Progenitor cell of endocrine pancreas (in vitro differentiated cells): Measurements from ENCODE around the gene RHOH. TPM values are rescaled to one million over a fixed set of nuclear protein-coding genes. Genes with fewer than 3 reads are reported as not detected.
"Not testable (repeated sequence)": the region's sequence is repeated elsewhere in the genome, so short reads cannot be mapped to it uniquely, and the experiment has no call there.

Experiments used
- DNase-seq: peaks from one replicate; pipeline ENCODE4 v3.0.0; 2021; ENCODE audit warnings: low spot score; ENCODE audit not compliant: unreplicated experiment
- H3K27ac Mint-ChIP-seq: 2 replicates; pipeline ENCODE4 v1.8.0; 2021; ENCODE audit warnings: mild to moderate bottlenecking, moderate library complexity, mixed read lengths
- H3K27me3 Mint-ChIP-seq: 2 replicates; pipeline ENCODE4 v1.8.0; 2021; ENCODE audit warnings: mixed read lengths
- H3K36me3 Mint-ChIP-seq: 2 replicates; pipeline ENCODE4 v1.8.0; 2022; ENCODE audit warnings: mixed read lengths; ENCODE audit not compliant: insufficient read depth
- H3K4me1 Mint-ChIP-seq: 2 replicates; pipeline ENCODE4 v1.8.0; 2021; ENCODE audit warnings: low read depth, mixed read lengths
- H3K4me3 Mint-ChIP-seq: 2 replicates; pipeline ENCODE4 v1.8.0; 2021; ENCODE audit warnings: low read depth, mild to moderate bottlenecking, moderate library complexity, mixed read lengths
- H3K9me3 Mint-ChIP-seq: 2 replicates; pipeline ENCODE4 v1.8.0; 2021; ENCODE audit warnings: low read depth, mixed read lengths
- total RNA-seq: library from RNA; stranded (reverse); gene quantifications from 2 replicates; pipeline ENCODE4 v1.2.1, GENCODE V29; 2021
- TF ChIP-seq, protein P1 (sequence below): fragments of 200-600 bp; sonication (generic); IDR thresholded peaks from one replicate; pipeline ENCODE4 v1.5.0; 2021; ENCODE audit warnings: antibody characterized with exemption, mild to moderate bottlenecking; ENCODE audit not compliant: unreplicated experiment

The RHOH gene
- total RNA-seq, 1 donor from 2014 or later, result 4.5 TPM

DNA sequence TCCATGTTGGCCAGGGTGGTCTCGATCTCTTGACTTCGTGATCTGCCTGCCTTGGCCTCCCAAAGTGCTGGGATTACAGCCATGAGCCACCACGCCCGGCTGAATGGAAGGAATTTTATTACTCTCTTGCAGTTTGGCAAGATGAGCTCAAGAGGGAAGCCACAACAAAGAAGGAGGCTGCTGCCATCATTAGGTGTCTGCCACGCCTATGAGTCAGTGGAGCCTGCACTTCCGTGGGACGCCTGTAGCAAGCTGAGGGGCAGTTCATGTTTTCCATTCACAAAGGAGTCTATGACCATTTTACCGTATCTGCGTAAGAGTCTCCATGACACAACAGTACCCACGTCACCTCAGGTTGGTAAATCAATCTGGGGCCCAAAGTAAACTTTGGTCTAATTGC lies 87.1 kb downstream of the RHOH start:
- H3K4me3 Mint-ChIP-seq, result no peak overlapping the region
- TF ChIP-seq, protein P1, sequence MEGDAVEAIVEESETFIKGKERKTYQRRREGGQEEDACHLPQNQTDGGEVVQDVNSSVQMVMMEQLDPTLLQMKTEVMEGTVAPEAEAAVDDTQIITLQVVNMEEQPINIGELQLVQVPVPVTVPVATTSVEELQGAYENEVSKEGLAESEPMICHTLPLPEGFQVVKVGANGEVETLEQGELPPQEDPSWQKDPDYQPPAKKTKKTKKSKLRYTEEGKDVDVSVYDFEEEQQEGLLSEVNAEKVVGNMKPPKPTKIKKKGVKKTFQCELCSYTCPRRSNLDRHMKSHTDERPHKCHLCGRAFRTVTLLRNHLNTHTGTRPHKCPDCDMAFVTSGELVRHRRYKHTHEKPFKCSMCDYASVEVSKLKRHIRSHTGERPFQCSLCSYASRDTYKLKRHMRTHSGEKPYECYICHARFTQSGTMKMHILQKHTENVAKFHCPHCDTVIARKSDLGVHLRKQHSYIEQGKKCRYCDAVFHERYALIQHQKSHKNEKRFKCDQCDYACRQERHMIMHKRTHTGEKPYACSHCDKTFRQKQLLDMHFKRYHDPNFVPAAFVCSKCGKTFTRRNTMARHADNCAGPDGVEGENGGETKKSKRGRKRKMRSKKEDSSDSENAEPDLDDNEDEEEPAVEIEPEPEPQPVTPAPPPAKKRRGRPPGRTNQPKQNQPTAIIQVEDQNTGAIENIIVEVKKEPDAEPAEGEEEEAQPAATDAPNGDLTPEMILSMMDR, result no peak
- H3K36me3 Mint-ChIP-seq, result no peaks in the 10 kb centered on the region
- H3K4me1 Mint-ChIP-seq, result peaks cover 2% of the 10 kb centered on the region
- no peak for DNase-seq
- H3K27ac Mint-ChIP-seq, result peak overlapping the region; percentile 43
- no peaks in the 10 kb centered on the region for H3K27me3 Mint-ChIP-seq
- peaks cover 7% of the 10 kb centered on the region for H3K9me3 Mint-ChIP-seq

DNA sequence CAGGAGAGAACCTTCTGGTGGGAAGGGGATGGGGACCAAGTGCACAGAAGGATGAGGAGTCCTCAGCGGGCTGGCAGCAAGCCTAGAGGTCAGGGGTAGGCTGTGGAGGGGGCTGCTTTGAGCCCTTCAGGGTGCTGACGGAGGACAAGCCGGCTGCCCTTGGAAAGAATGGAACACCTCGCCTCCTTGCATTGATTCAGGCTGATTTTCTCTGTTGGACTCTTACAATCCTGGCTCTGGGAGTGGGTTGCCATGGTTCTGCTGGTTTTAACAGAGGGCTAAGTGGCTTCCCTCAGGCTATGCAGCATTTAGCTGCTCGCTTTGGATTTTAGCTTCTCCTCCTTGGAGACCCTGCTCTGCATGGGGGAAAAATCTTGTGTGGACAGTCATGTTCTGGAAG lies 88.9 kb downstream of the RHOH start:
- peak overlapping the region; percentile 69 for H3K27ac Mint-ChIP-seq
- H3K4me1 Mint-ChIP-seq, result peaks cover 18% of the 10 kb centered on the region
- no peaks in the 10 kb centered on the region for H3K36me3 Mint-ChIP-seq
- H3K27me3 Mint-ChIP-seq, result no peaks in the 10 kb centered on the region
- H3K4me3 Mint-ChIP-seq, result no peak overlapping the region
- no peak for DNase-seq
- TF ChIP-seq, protein P1, result no peak
- H3K9me3 Mint-ChIP-seq, result peaks cover 7% of the 10 kb centered on the region

DNA sequence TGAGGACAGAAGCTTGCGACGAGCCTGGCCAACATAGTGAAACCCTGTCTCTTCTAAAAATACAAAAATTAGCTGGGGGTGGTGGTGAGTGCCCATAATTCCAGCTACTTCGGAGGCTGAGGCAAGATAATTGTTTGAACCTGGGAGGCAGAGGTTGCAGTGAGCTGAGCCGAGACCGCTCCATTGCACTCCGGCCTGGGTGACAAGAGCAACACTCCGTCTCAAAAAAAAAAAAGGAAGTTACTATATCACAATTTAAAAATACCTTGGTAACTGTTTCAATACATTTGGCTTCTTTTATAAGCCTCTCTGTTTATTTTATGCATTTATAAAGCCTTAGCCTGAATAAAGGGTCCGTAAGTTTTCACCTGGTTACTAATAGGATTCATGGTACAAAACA lies 91.7 kb downstream of the RHOH start:
- no peak overlapping the region for H3K27ac Mint-ChIP-seq
- H3K36me3 Mint-ChIP-seq, result no peaks in the 10 kb centered on the region
- TF ChIP-seq, protein P1, result no peak
- no peaks in the 10 kb centered on the region for H3K27me3 Mint-ChIP-seq
- peaks cover 21% of the 10 kb centered on the region for H3K4me1 Mint-ChIP-seq
- no peak for DNase-seq
- H3K9me3 Mint-ChIP-seq, result peaks cover 3% of the 10 kb centered on the region
- H3K4me3 Mint-ChIP-seq, result no peak overlapping the region

DNA sequence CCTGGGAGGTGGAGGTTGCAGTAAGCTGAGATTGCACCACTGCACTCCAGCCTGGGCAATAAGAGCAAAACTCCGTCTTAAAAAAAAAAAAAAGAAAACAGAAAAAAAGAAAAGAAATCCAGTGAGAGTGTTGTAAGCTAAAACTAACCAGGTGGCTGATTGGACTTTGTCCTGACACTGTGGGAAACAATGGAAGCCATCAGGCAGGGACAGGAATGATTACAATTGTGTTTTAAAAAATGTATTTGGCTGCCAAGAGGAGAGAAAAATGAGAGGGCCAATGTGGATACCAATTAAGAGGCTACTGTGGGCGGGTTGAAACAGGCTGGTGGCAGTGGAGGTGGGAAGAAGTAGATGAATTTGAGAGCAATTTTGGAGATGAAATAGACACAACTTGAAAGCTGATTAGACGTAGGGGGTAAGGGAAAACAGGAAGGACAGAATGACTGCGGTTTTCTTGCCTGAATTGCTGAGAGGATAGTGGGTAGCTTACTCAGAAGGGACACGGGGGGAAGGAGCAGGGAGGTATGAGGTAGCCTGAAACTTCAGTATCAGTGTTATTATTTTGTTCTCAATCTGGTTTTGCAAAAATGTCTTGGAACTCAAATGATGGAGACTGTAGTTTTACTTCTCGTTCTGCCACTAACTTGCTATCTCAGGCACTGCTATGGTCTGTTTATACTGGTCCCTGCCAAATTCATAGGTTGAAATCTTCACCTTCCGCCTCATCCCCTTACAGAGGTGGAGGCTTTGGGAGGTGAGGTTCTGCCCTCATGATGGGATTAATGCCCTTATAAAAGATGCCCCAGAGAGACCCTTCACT lies 92.7 kb downstream of the RHOH start:
- TF ChIP-seq, protein P1, result no peak
- no peak for DNase-seq
- Mint-ChIP-seq H3K36me3 (no peaks in the 10 kb centered on the region), H3K9me3 (peaks cover 3% of the 10 kb centered on the region), H3K27me3 (no peaks in the 10 kb centered on the region), H3K4me3 (peak overlapping the region; percentile 46), H3K4me1 (peaks cover 21% of the 10 kb centered on the region), H3K27ac (peak overlapping the region; percentile 90)

DNA sequence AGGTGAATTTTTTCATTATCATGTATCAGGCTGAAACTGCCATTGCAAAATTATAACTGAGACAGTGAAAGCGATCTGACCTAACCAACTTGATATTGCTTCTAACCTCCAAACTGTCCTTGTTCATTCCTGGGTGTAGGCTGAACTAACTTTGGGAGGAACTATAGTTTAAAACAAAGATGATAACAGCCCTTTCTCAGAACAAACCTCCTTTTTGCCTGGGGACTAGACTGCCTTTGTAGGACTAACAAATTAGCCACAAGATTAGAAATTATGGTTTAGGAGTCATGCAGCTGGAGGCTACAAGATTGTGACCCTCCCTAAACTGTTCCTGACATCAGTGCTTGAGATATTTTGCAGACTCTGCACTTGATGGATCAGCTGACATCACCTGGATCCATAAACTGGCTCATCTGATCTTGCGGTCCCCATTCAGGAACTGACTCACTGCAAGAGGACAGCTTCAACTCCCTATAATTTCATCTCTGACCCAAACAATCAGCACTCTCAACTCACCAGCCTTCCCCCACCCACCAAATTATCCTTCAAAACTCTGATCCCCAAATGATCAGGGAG lies 93.9 kb downstream of the RHOH start:
- not testable (repeated sequence) for H3K36me3 Mint-ChIP-seq, H3K27ac Mint-ChIP-seq, H3K4me3 Mint-ChIP-seq, H3K9me3 Mint-ChIP-seq, H3K27me3 Mint-ChIP-seq, DNase-seq
- H3K4me1 Mint-ChIP-seq, result peaks cover 21% of the 10 kb centered on the region
